BLaER1 (cell line): Measurements from ENCODE around the gene NKD2.

Source experiments
- H3K27ac ChIP-seq: shearing (Covaris generic); formaldehyde crosslinking; 2 replicates; pipeline ENCODE4 v1.8.1; 2022
- H3K27me3 ChIP-seq: shearing (Covaris generic); formaldehyde crosslinking; 2 replicates; pipeline ENCODE4 v1.8.1; 2022
- H3K36me3 ChIP-seq: shearing (Covaris generic); formaldehyde crosslinking; 2 replicates; pipeline ENCODE4 v1.8.1; 2022
- H3K4me1 ChIP-seq: shearing (Covaris generic); formaldehyde crosslinking; 2 replicates; pipeline ENCODE4 v1.8.1; 2022
- H3K4me2 ChIP-seq: shearing (Covaris generic); formaldehyde crosslinking; 2 replicates; pipeline ENCODE4 v1.8.1; 2022
- H3K4me3 ChIP-seq: shearing (Covaris generic); formaldehyde crosslinking; 2 replicates; pipeline ENCODE4 v1.8.1; 2022
- H3K9ac ChIP-seq: shearing (Covaris generic); formaldehyde crosslinking; 2 replicates; pipeline ENCODE4 v1.8.1; 2022
- H3K9me3 ChIP-seq: shearing (Covaris generic); formaldehyde crosslinking; 2 replicates; pipeline ENCODE4 v1.8.1; 2022
- H4K20me1 ChIP-seq: shearing (Covaris generic); formaldehyde crosslinking; 2 replicates; pipeline ENCODE4 v1.8.1; 2022
- Cebpa-rat ChIP-seq: shearing (Covaris generic); IDR thresholded peaks from 2 replicates; pipeline ENCODE4 v1.8.1; 2022

Gene NKD2

DNA sequence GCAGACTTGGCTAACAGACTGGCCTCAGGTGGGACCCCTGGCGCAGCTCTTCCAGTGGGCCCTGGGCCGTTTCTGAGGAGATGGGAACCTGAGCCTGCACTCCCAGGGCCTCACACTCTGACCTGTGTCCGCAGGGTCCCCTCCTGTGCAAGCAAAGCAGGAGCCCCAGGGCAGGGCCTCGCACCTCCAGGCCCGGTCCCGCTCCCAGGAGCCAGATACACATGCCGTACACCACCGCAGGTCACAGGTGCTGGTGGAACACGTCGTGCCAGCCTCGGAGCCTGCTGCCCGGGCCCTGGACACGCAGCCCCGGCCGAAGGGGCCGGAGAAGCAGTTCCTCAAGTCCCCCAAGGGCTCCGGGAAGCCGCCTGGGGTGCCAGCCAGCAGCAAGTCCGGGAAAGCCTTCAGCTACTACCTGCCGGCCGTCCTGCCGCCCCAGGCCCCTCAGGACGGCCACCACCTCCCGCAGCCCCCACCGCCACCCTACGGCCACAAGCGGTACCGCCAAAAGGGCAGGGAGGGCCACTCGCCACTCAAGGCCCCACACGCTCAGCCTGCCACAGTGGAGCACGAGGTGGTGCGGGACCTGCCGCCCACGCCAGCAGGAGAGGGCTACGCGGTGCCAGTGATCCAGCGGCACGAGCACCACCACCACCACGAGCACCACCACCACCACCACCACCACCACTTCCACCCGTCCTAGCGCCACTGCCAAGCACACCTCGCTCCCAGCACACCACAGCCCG, 29.2 kb downstream of the NKD2 start:
- no peak for TF ChIP-seq Cebpa-rat
- H3K36me3 ChIP-seq = peaks cover 76% of the 10 kb centered on the region
- no peak overlapping the region for H3K4me2 ChIP-seq
- no peak overlapping the region for H3K4me3 ChIP-seq
- H4K20me1 ChIP-seq = peaks cover 48% of the 10 kb centered on the region
- no peak overlapping the region for H3K9ac ChIP-seq
- H3K27ac ChIP-seq = no peak overlapping the region
- H3K4me1 ChIP-seq = peaks cover 9% of the 10 kb centered on the region; the same call in 1 of the 2 replicates
- H3K27me3 ChIP-seq = no peaks in the 10 kb centered on the region
- peaks cover 28% of the 10 kb centered on the region for H3K9me3 ChIP-seq

DNA sequence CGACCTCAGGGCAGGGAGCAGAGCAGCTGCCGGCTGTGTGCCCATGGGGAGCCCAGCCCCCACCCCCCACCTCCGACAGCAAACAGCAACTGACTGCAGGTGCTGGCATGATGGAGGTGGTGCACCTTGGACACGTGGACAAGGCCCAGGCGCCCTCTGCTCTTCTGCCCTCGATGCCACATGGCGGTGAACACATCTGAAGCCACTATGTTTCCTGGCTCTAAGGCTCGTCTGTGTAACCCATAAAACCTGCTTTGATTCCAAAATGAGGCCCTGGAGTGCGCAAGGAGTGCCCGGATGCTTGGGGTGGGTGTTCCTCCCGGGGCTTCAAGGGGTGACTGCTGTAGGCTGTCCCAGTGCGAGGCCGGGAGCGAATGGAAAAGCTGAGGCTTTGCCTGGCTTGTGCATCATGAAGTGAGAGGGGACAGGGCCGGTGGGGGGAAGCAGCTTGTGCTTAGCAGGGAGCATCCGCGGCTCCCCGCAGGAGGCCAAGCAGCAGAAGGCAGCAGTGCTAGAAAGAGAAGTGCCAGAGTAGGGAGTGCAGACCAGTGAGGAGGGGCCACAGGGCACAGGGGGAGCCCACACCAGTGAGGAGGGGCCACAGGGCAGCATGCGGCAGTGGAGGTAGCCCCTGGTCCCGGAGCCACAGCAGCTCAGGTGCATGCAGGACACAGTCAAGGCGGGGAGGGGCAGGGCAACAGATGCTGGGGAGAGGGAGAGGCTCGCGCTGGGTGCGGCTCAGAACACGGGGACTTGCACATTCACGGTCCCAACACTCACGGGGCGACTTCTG, 30.0 kb downstream of the NKD2 start:
- Histone ChIP-seq H3K36me3 (peaks cover 68% of the 10 kb centered on the region), H3K27me3 (no peaks in the 10 kb centered on the region), H3K4me1 (peaks cover 9% of the 10 kb centered on the region; the same call in 1 of the 2 replicates), H3K4me2 (no peak overlapping the region), H3K4me3 (no peak overlapping the region), H4K20me1 (peaks cover 40% of the 10 kb centered on the region), H3K9me3 (peaks cover 28% of the 10 kb centered on the region), H3K27ac (no peak overlapping the region), H3K9ac (no peak overlapping the region)
- no peak for TF ChIP-seq Cebpa-rat

DNA sequence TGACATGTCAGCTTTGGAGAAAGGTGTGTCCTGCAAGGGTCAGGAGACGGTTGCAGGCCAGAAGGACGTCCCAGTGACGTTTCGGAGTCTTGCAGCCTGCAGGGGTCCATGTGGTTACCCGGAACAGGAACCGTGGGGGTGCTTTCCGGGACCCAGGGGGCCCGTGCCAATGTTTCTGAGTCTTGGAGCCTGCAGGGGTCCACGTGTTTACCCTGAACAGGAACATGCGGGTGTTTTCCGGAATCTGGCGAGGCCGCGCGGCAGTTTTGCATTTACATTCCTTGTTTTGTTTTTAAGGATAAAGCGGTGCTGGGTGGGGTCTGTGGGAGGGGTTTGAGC, 30.6 kb downstream of the NKD2 start:
- Histone ChIP-seq H3K9me3 (peaks cover 28% of the 10 kb centered on the region), H3K4me1 (peaks cover 9% of the 10 kb centered on the region; the same call in 1 of the 2 replicates), H3K9ac (no peak overlapping the region), H3K27ac (no peak overlapping the region), H3K36me3 (peaks cover 62% of the 10 kb centered on the region), H3K4me3 (no peak overlapping the region), H3K27me3 (no peaks in the 10 kb centered on the region), H4K20me1 (peaks cover 34% of the 10 kb centered on the region), H3K4me2 (no peak overlapping the region)
- no peak for TF ChIP-seq Cebpa-rat

DNA sequence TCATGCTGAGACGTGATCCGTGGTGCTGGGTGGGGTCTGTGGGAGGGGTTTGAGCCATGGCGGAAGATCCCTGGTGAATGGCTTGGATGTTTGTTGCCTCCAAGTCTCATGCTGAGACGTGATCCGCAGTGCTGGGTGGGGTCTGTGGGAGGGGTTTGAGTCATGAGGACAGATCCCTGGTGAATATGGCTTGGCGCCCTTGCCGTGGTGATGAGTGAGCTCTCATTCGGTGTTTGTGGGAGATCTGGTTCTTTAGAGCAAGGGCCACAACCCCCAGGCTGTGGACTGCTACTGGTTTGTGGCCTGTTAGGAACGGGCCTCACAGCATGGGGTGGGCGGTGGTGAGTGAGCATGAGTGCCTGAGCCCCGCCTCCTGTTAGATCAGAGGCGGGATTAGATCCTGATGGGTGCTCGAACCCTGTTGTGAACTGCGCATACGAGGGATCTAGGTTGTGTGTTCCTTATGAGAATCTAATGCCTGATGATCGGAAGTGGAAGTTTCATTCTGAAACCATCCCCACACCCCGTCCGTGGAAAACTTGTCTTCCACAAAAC, 31.2 kb downstream of the NKD2 start:
- H3K4me2 ChIP-seq = no peak overlapping the region
- H4K20me1 ChIP-seq = peaks cover 28% of the 10 kb centered on the region; the same call in 1 of the 2 replicates
- no peaks in the 10 kb centered on the region for H3K27me3 ChIP-seq
- H3K9ac ChIP-seq = no peak overlapping the region
- peaks cover 56% of the 10 kb centered on the region for H3K36me3 ChIP-seq
- no peak overlapping the region for H3K27ac ChIP-seq
- no peak overlapping the region for H3K4me3 ChIP-seq
- H3K9me3 ChIP-seq = peaks cover 28% of the 10 kb centered on the region
- H3K4me1 ChIP-seq = peaks cover 9% of the 10 kb centered on the region; the same call in 1 of the 2 replicates
- no peak for TF ChIP-seq Cebpa-rat

DNA sequence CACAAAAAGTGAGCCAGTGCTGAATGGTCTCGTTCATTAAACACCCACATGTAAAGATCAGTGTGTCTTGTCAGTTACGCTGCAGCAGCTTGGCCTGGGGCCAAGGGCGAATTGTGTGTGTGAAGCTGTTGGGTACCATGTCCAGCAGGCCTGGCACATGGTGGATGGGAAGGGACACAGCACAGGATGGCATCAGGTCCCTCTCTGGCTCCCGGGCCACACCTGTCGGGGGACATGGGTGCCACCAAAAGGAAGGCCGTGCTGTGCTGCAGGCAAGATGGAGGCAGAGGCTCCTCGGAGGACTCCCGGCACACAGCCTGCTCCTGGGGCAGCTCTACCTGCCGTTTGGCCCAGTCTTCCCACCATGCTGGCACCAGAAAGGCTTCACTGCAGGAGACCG, 32.0 kb downstream of the NKD2 start:
- H3K9me3 ChIP-seq = peaks cover 28% of the 10 kb centered on the region
- no peak overlapping the region for H3K4me2 ChIP-seq
- H3K27ac ChIP-seq = no peak overlapping the region
- peaks cover 48% of the 10 kb centered on the region for H3K36me3 ChIP-seq
- H4K20me1 ChIP-seq = peaks cover 23% of the 10 kb centered on the region; the same call in 1 of the 2 replicates
- H3K4me1 ChIP-seq = peaks cover 9% of the 10 kb centered on the region; the same call in 1 of the 2 replicates
- no peak overlapping the region for H3K4me3 ChIP-seq
- no peaks in the 10 kb centered on the region for H3K27me3 ChIP-seq
- H3K9ac ChIP-seq = no peak overlapping the region
- TF ChIP-seq Cebpa-rat = no peak

DNA sequence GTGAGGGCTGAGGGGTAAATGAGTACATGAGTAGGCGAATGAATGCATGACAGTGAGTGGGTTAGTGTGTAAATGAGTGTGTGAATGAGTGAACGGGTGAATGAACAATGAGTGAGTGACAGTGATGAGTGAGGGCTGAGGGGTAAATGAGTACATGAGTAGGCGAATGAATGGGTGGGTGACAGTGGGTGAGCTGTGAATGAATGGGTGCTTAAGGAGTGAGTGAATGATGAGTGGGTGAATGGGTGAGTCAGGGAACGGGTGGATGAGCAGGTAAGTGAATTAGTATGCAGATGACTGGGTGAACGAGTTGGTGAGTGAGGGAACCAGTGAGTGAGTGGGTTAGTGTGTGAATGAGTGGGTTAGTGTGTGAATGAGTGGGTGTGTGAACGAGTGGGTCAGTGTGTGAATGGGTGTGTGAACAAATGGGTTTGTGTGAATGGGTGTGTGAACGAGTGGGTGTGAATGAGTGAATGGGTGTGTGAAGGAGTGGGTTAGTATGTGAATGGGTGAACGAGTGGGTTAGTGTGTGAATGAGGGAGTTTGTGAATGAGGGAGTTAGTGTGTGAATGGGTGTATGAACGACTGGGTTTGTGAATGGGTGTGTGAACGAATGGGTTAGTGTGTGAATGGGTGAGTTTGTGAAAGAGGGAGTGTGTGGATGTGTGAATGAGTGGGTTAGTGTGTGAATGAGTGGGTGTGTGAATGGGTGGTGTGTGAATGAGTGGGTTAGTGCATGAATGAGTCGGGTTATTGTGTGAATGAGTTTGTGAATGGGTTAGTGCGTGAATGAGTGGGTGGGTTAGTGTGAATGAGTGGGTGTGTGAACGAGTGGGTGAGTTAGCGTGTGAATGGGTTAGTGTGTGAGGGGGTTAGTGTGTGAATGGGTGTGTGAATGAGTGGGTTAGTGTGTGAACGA, 32.9 kb downstream of the NKD2 start:
- H4K20me1 ChIP-seq = peaks cover 23% of the 10 kb centered on the region; the same call in 1 of the 2 replicates
- TF ChIP-seq Cebpa-rat = no peak
- peaks cover 9% of the 10 kb centered on the region; the same call in 1 of the 2 replicates for H3K4me1 ChIP-seq
- H3K9ac ChIP-seq = no peak overlapping the region
- no peak overlapping the region for H3K4me2 ChIP-seq
- peaks cover 28% of the 10 kb centered on the region for H3K9me3 ChIP-seq
- H3K36me3 ChIP-seq = peaks cover 43% of the 10 kb centered on the region
- H3K27ac ChIP-seq = no peak overlapping the region
- no peak overlapping the region for H3K4me3 ChIP-seq
- H3K27me3 ChIP-seq = no peaks in the 10 kb centered on the region

DNA sequence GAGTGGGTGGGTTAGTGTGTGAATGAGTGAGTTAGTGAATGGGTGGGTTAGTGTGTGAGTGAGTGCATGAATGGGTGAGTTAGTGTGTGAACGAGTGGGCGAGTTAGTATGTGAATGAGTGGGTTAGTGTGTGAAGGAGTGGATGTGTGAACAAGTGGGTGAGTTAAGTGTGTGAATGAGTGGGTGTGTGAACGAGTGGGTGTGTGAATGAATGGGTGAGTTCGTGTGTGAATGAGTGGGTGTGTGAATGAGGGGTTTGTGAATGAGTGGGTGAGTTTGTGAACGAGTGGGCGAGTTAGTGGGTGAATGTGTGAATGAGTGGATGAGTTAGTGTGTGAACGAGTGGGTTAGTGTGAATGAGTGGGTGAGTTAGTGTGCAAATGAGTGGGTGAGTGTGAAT, 34.0 kb downstream of the NKD2 start:
- no peak for TF ChIP-seq Cebpa-rat
- Histone ChIP-seq H3K36me3 (peaks cover 32% of the 10 kb centered on the region), H3K27me3 (no peaks in the 10 kb centered on the region), H3K4me1 (peaks cover 9% of the 10 kb centered on the region; the same call in 1 of the 2 replicates), H3K4me2 (no peak overlapping the region), H4K20me1 (peaks cover 12% of the 10 kb centered on the region; the same call in 1 of the 2 replicates), H3K9ac (no peak overlapping the region), H3K27ac (no peak overlapping the region), H3K9me3 (peaks cover 28% of the 10 kb centered on the region), H3K4me3 (no peak overlapping the region)

DNA sequence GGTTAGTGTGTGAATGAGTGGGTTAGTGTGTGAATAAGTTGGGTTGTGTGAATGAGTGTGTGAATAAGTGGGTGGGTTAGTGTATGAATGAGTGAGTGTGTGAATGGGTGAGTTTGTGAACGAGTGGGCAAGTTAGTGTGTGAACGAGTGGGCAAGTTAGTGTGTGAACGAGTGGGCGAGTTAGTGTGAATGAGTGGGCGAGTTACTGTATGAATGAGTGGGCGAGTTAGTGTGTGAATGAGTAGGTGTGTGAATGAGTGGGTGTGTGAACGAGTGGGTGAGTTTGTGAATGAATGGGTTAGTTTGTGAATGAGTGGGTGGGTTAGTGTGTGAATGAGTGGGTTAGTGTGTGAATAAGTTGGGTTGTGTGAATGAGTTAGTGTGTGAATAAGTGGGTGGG, 34.7 kb downstream of the NKD2 start:
- no peak overlapping the region for H3K9ac ChIP-seq
- peaks cover 22% of the 10 kb centered on the region for H3K9me3 ChIP-seq
- peaks cover 25% of the 10 kb centered on the region for H3K36me3 ChIP-seq
- H3K27ac ChIP-seq = no peak overlapping the region
- peaks cover 11% of the 10 kb centered on the region; the same call in 1 of the 2 replicates for H4K20me1 ChIP-seq
- TF ChIP-seq Cebpa-rat = no peak
- H3K4me3 ChIP-seq = no peak overlapping the region
- H3K27me3 ChIP-seq = no peaks in the 10 kb centered on the region
- H3K4me2 ChIP-seq = no peak overlapping the region
- peaks cover 10% of the 10 kb centered on the region for H3K4me1 ChIP-seq

DNA sequence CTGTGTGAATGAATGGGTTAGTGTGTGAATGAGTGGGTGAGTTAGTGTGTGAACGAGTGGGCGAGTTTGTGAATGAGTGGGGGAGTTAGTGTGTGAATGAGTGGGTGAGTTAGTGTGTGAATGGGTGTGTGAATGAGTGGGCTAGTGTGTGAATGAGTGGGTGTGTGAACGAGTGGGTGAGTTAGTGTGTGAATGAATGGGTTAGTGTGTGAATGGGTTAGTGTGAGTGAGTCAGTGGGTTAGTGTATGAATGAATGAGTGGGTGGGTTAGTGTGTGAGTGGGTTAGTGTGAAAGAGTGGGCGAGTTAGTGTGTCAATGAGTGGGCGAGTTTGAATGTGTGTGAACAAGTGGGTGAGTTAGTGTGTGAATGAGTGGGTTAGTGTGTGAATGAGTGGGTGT, 35.5 kb downstream of the NKD2 start:
- Histone ChIP-seq H3K4me2 (no peak overlapping the region), H3K9me3 (peaks cover 14% of the 10 kb centered on the region), H3K27me3 (no peaks in the 10 kb centered on the region), H3K4me3 (no peak overlapping the region), H3K36me3 (peaks cover 17% of the 10 kb centered on the region), H4K20me1 (peaks cover 11% of the 10 kb centered on the region; the same call in 1 of the 2 replicates), H3K27ac (no peak overlapping the region), H3K4me1 (peaks cover 18% of the 10 kb centered on the region), H3K9ac (no peak overlapping the region)
- no peak for TF ChIP-seq Cebpa-rat
